SK-N-SH treated with all-trans-retinoic acid at 6 μM for 48 hours (cell line): ENCODE measurements around the gene SLC38A10.

Source experiments
- ATAC-seq: fragments of 200-7000 bp; cut with Tn5 transposase; 3 replicates; pipeline ENCODE4 v1.9.1; 2020; ENCODE audit warnings: mild to moderate bottlenecking, moderate library complexity
- ARNTL ChIP-seq: fragments of 450-650 bp; formaldehyde crosslinking; IDR thresholded peaks from 2 replicates; pipeline ENCODE4 v1.5.0; 2020; ENCODE audit warnings: low read depth, mild to moderate bottlenecking, moderate library complexity, borderline replicate concordance
- CSDC2 ChIP-seq: fragments of 250-450 bp; sonication (Bioruptor Pico); IDR thresholded peaks from 2 replicates; pipeline ENCODE4 v1.5.0; 2020; ENCODE audit warnings: mild to moderate bottlenecking, moderate library complexity
- ESRRG ChIP-seq: fragments of 250-450 bp; sonication (Bioruptor Pico); IDR thresholded peaks from 2 replicates; pipeline ENCODE4 v1.6.1; 2021; ENCODE audit warnings: mild to moderate bottlenecking
- GLIS3 ChIP-seq: fragments of 250-450 bp; sonication (Bioruptor Pico); IDR thresholded peaks from 2 replicates; pipeline ENCODE4 v1.5.0; 2020; ENCODE audit warnings: mild to moderate bottlenecking, moderate library complexity
- ISL1 ChIP-seq: fragments of 250-450 bp; sonication (Bioruptor Pico); IDR thresholded peaks from 2 replicates; pipeline ENCODE4 v2.1.2; 2022; ENCODE audit warnings: mild to moderate bottlenecking, moderate library complexity
- OSR1 ChIP-seq: fragments of 250-450 bp; sonication (Bioruptor Pico); IDR thresholded peaks from 2 replicates; pipeline ENCODE4 v1.8.0; 2022; ENCODE audit warnings: moderate library complexity, mild to moderate bottlenecking, inconsistent platforms
- PPARA ChIP-seq: fragments of 250-450 bp; sonication (Bioruptor Pico); IDR thresholded peaks from 2 replicates; pipeline ENCODE4 v1.5.0; 2020; ENCODE audit warnings: mild to moderate bottlenecking, borderline replicate concordance
- RARB ChIP-seq: fragments of 250-450 bp; sonication (Bioruptor Pico); IDR thresholded peaks from 2 replicates; pipeline ENCODE4 v1.8.0; 2021; ENCODE audit warnings: mild to moderate bottlenecking, moderate library complexity
- SNAI2 ChIP-seq: fragments of 250-450 bp; sonication (Bioruptor Pico); IDR thresholded peaks from 2 replicates; pipeline ENCODE4 v1.5.0; 2020; ENCODE audit warnings: mild to moderate bottlenecking, moderate library complexity
- ZC3H10 ChIP-seq: fragments of 250-450 bp; sonication (Bioruptor Pico); IDR thresholded peaks from 2 replicates; pipeline ENCODE4 v1.5.1; 2021; ENCODE audit warnings: mild to moderate bottlenecking, moderate library complexity
- ZFP3 ChIP-seq: fragments of 250-450 bp; sonication (Bioruptor Pico); IDR thresholded peaks from 2 replicates; pipeline ENCODE4 v1.5.0; 2020; ENCODE audit warnings: mild to moderate bottlenecking, moderate library complexity
- ZNF565 ChIP-seq: fragments of 450-650 bp; formaldehyde crosslinking; conservative IDR thresholded peaks from 2 replicates; pipeline ENCODE4 v1.5.0; 2020; ENCODE audit warnings: low read depth, mild to moderate bottlenecking, moderate library complexity
- ZNF70 ChIP-seq: fragments of 450-650 bp; formaldehyde crosslinking; IDR thresholded peaks from 2 replicates; pipeline ENCODE4 v1.5.0; 2020; ENCODE audit warnings: mild to moderate bottlenecking, moderate library complexity
- ZNF8 ChIP-seq: fragments of 450-650 bp; formaldehyde crosslinking; IDR thresholded peaks from 2 replicates; pipeline ENCODE4 v1.5.0; 2020; ENCODE audit warnings: mild to moderate bottlenecking, moderate library complexity
- TF ChIP-seq, protein P1 (sequence below): fragments of 250-450 bp; sonication (Bioruptor Pico); IDR thresholded peaks from 2 replicates; pipeline ENCODE4 v1.5.0; 2020; ENCODE audit warnings: mild to moderate bottlenecking, moderate library complexity
- TF ChIP-seq, protein P2 (sequence below): fragments of 250-450 bp; sonication (Bioruptor Pico); IDR thresholded peaks from 2 replicates; pipeline ENCODE4 v1.8.0; 2021; ENCODE audit warnings: low read depth, mild to moderate bottlenecking, moderate library complexity, borderline replicate concordance
- TF ChIP-seq, protein P3 (sequence below): fragments of 250-450 bp; sonication (Bioruptor Pico); IDR thresholded peaks from 2 replicates; pipeline ENCODE4 v1.8.0; 2020; ENCODE audit warnings: mild to moderate bottlenecking, moderate library complexity, borderline replicate concordance
- TF ChIP-seq, protein P4 (sequence below): fragments of 250-450 bp; sonication (Bioruptor Pico); IDR thresholded peaks from 2 replicates; pipeline ENCODE4 v1.5.1; 2021; ENCODE audit warnings: mild to moderate bottlenecking, moderate library complexity

Gene SLC38A10

GRCh38 chr17:81302324-81302723, 7.2 kb upstream of the SLC38A10 start (continued):
- no peak for TF ChIP-seq OSR1 (CRISPR knock-in tag)
- no peak for TF ChIP-seq ZNF565 (CRISPR knock-in tag)

- ATAC-seq, result no peak
- TF ChIP-seq, protein P1, sequence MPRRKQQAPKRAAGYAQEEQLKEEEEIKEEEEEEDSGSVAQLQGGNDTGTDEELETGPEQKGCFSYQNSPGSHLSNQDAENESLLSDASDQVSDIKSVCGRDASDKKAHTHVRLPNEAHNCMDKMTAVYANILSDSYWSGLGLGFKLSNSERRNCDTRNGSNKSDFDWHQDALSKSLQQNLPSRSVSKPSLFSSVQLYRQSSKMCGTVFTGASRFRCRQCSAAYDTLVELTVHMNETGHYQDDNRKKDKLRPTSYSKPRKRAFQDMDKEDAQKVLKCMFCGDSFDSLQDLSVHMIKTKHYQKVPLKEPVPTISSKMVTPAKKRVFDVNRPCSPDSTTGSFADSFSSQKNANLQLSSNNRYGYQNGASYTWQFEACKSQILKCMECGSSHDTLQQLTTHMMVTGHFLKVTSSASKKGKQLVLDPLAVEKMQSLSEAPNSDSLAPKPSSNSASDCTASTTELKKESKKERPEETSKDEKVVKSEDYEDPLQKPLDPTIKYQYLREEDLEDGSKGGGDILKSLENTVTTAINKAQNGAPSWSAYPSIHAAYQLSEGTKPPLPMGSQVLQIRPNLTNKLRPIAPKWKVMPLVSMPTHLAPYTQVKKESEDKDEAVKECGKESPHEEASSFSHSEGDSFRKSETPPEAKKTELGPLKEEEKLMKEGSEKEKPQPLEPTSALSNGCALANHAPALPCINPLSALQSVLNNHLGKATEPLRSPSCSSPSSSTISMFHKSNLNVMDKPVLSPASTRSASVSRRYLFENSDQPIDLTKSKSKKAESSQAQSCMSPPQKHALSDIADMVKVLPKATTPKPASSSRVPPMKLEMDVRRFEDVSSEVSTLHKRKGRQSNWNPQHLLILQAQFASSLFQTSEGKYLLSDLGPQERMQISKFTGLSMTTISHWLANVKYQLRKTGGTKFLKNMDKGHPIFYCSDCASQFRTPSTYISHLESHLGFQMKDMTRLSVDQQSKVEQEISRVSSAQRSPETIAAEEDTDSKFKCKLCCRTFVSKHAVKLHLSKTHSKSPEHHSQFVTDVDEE (CRISPR knock-in tag), result no peak
- TF ChIP-seq ZNF70 (no peak), ZNF8 (CRISPR knock-in tag) (no peak), GLIS3 (CRISPR knock-in tag) (no peak), ARNTL (CRISPR knock-in tag) (no peak), CSDC2 (no peak), ZFP3 (CRISPR knock-in tag) (no peak), PPARA (no peak), OSR1 (CRISPR knock-in tag) (no peak), RARB (CRISPR knock-in tag) (no peak)
- TF ChIP-seq, protein P2, sequence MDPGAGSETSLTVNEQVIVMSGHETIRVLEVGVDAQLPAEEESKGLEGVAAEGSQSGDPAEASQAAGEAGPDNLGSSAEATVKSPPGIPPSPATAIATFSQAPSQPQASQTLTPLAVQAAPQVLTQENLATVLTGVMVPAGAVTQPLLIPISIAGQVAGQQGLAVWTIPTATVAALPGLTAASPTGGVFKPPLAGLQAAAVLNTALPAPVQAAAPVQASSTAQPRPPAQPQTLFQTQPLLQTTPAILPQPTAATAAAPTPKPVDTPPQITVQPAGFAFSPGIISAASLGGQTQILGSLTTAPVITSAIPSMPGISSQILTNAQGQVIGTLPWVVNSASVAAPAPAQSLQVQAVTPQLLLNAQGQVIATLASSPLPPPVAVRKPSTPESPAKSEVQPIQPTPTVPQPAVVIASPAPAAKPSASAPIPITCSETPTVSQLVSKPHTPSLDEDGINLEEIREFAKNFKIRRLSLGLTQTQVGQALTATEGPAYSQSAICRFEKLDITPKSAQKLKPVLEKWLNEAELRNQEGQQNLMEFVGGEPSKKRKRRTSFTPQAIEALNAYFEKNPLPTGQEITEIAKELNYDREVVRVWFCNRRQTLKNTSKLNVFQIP (CRISPR knock-in tag), result no peak
- TF ChIP-seq, protein P3, sequence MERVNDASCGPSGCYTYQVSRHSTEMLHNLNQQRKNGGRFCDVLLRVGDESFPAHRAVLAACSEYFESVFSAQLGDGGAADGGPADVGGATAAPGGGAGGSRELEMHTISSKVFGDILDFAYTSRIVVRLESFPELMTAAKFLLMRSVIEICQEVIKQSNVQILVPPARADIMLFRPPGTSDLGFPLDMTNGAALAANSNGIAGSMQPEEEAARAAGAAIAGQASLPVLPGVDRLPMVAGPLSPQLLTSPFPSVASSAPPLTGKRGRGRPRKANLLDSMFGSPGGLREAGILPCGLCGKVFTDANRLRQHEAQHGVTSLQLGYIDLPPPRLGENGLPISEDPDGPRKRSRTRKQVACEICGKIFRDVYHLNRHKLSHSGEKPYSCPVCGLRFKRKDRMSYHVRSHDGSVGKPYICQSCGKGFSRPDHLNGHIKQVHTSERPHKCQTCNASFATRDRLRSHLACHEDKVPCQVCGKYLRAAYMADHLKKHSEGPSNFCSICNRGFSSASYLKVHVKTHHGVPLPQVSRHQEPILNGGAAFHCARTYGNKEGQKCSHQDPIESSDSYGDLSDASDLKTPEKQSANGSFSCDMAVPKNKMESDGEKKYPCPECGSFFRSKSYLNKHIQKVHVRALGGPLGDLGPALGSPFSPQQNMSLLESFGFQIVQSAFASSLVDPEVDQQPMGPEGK (CRISPR knock-in tag), result no peak
Measured at GRCh38 chr17:81301195-81302144, 6.4 kb upstream of the SLC38A10 start.

DNA sequence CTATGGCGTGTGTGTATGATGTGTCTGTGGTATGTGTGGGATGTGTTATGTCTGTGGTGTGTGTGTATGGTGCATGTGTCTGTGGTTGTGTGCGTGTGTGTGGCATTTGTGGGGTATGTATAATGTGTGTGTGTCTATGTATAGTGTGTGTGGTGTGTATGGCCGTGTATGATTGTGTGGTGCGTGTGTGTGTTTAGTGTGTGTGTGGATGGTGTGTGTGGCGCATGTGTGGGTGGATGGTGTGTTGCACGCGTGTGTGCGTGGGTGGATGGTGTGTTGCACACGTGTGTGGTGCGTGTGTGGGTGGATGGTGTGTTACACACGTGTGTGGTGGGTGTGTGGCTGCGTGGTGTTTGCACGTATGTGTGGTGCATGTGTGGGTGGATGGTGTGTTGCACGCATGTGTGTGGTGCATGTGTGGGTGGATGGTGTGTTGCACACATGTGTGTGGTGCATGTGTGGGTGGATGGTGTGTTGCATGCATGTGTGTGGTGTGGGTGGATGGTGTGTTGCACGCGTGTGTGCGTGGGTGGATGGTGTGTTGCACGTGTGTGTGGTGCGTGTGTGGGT, 5.6 kb upstream of the SLC38A10 start:
- ATAC-seq, result no peak
- TF ChIP-seq, protein P2 (CRISPR knock-in tag), result no peak
- TF ChIP-seq ZNF70 (no peak), ESRRG (CRISPR knock-in tag) (no peak), ISL1 (CRISPR knock-in tag) (no peak)

DNA sequence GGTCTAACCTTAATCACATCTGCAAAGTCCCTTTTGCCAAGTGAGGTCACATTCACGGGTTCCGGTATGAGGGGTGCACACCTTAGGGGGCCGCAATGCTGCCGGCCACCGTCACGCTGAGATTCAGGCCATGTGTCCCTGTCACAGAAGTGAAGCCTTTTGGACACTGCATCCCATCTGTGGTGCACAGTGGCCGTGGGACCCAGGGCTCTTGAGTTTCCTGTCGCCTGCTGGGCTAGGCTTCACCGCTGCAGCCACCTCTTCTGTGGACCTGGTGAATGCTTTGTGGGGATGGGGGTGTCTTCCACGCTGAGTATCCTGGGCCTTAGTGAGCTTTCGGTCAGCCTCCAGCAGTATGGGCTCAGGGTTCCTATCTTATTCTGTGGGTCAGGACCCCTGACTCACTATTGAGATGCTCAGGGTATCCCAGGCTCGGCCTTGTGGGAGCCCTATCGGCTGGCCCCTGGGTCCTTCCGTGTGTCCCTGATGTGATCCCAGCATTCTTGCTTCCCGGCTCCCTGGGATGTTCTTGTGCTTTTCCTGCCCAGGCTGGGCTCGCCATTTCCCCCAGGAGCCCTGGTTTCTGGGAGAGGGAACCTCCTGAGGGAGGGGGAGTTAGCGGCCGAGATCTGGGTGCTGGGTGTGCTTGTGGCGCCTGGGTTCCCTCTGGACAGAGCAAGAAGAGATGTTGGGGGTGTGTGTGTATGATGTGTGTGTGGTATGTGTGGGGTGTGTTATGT, 4.9 kb upstream of the SLC38A10 start:
- no peak for ATAC-seq
- TF ChIP-seq ARNTL (CRISPR knock-in tag), result no peak
- no peak for TF ChIP-seq ZNF70
- TF ChIP-seq, protein P4, sequence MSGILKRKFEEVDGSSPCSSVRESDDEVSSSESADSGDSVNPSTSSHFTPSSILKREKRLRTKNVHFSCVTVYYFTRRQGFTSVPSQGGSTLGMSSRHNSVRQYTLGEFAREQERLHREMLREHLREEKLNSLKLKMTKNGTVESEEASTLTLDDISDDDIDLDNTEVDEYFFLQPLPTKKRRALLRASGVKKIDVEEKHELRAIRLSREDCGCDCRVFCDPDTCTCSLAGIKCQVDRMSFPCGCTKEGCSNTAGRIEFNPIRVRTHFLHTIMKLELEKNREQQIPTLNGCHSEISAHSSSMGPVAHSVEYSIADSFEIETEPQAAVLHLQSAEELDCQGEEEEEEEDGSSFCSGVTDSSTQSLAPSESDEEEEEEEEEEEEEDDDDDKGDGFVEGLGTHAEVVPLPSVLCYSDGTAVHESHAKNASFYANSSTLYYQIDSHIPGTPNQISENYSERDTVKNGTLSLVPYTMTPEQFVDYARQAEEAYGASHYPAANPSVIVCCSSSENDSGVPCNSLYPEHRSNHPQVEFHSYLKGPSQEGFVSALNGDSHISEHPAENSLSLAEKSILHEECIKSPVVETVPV (CRISPR knock-in tag), result no peak
- TF ChIP-seq OSR1 (CRISPR knock-in tag), result no peak
- no peak for TF ChIP-seq SNAI2 (CRISPR knock-in tag)
- TF ChIP-seq GLIS3 (CRISPR knock-in tag), result no peak
- TF ChIP-seq RARB (CRISPR knock-in tag), result no peak
- TF ChIP-seq ZNF8 (CRISPR knock-in tag), result no peak
- no peak for TF ChIP-seq ZNF565 (CRISPR knock-in tag)
- no peak for TF ChIP-seq PPARA
- TF ChIP-seq ZC3H10 (CRISPR knock-in tag), result no peak
- TF ChIP-seq CSDC2, result no peak
- no peak for TF ChIP-seq ISL1 (CRISPR knock-in tag)
- no peak for TF ChIP-seq ESRRG (CRISPR knock-in tag)
- TF ChIP-seq, protein P1 (CRISPR knock-in tag), result no peak
